Mesodermal cell (in vitro differentiated cells): ENCODE results near the gene CCR9.

ENCODE experiments used
- H3K27ac ChIP-seq: 2 replicates; pipeline ENCODE4 v1.7.0; 2013; ENCODE audit warnings: mild to moderate bottlenecking, low read depth, low read length, moderate library complexity; ENCODE audit not compliant: severe bottlenecking
- H3K36me3 ChIP-seq: 2 replicates; pipeline ENCODE4 v1.7.1; 2013; ENCODE audit warnings: mild to moderate bottlenecking, low read length, moderate library complexity; ENCODE audit not compliant: control insufficient read depth, insufficient read depth
- H3K4me1 ChIP-seq: one replicate; pipeline ENCODE4 v1.7.1; 2013; ENCODE audit warnings: mild to moderate bottlenecking, low read length; ENCODE audit not compliant: insufficient read depth, control insufficient read depth, poor library complexity, severe bottlenecking
- H3K4me3 ChIP-seq: 2 replicates; pipeline ENCODE4 v1.7.0; 2013; ENCODE audit warnings: low read length, control low read depth, mild to moderate bottlenecking; ENCODE audit not compliant: insufficient read depth, poor library complexity, severe bottlenecking; ENCODE audit errors: extremely low read depth
- H3K9me3 ChIP-seq: 2 replicates; pipeline ENCODE4 v1.7.1; 2013; ENCODE audit warnings: mild to moderate bottlenecking, low read length, moderate library complexity; ENCODE audit not compliant: control insufficient read depth
- WGBS, 2 experiments: methylation state at CpG; one replicate each; pipeline ENCODE4 v1.1.5; 2013; ENCODE audit warnings: missing lambda C conversion rate in 2 of 2; ENCODE audit not compliant: insufficient coverage in 2 of 2; 5-methylcytosine and 5-hydroxymethylcytosine counted together

The CCR9 gene

GRCh38 chr3:45922039-45922326 is 35.6 kb downstream of the CCR9 start:
- Histone ChIP-seq H3K4me3 (no peak overlapping the region), H3K27ac (no peak overlapping the region), H3K36me3 (peaks cover 11% of the 10 kb centered on the region), H3K4me1 (no peaks in the 10 kb centered on the region), H3K9me3 (no peaks in the 10 kb centered on the region)
- 80 to 100% methylated on average over 2 to 3 of the region's 3 CpGs for WGBS, 2 experiments

DNA sequence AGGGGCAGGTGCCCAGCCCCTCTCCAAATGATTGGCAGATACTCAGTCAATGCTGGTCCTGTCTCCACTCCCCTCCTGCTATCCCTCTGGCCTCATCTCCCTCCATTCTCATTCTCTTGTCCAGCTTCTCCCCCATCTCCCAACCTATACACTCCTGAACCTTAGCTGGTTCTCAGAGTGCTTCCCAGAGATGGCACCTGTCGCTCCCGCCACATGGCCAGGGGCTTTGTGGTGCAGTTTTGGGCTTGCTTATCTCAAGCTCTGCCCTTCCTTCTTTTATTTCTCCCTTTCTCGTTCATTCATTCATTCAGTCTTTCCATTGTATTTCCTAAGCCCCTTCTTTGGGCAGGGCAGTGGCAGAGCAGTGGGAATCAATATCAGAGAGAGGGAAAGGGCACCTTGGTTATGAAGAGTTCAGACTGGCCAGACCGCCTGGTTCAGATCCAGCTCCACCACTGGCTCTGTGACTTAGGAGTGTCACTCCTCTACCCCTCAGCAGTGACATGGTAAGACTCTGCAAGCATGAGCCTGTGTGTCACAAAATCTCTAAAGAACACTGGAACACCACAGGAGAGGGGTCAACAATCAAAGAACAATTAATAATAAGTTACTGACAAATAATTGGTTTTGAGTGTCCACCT is 36.7 kb downstream of the CCR9 start:
- peaks cover 19% of the 10 kb centered on the region for H3K36me3 ChIP-seq
- H3K27ac ChIP-seq = no peak overlapping the region
- H3K9me3 ChIP-seq = no peaks in the 10 kb centered on the region
- 92% methylated on average over 2 of the region's 4 CpGs; no CpG with 5 or more reads in 1 of the 2 experiments for WGBS, 2 experiments
- no peaks in the 10 kb centered on the region for H3K4me1 ChIP-seq
- no peak overlapping the region for H3K4me3 ChIP-seq

GRCh38 chr3:45923755-45924154 is 37.4 kb downstream of the CCR9 start:
- Histone ChIP-seq H3K4me3 (no peak overlapping the region), H3K4me1 (no peaks in the 10 kb centered on the region), H3K27ac (no peak overlapping the region), H3K36me3 (peaks cover 25% of the 10 kb centered on the region), H3K9me3 (no peaks in the 10 kb centered on the region)
- WGBS, 2 experiments = 73 to 76% methylated on average over 3 of the region's 3 CpGs

- no peaks in the 10 kb centered on the region for H3K4me1 ChIP-seq
- no peak overlapping the region for H3K27ac ChIP-seq
- no peaks in the 10 kb centered on the region for H3K9me3 ChIP-seq
- peaks cover 51% of the 10 kb centered on the region for H3K36me3 ChIP-seq
- 100% methylated on average over 1 of the region's 2 CpGs for WGBS, 2 experiments
- no peak overlapping the region for H3K4me3 ChIP-seq
These were observed 41.5 kb downstream of the CCR9 start for GRCh38 chr3:45927881-45928280.

DNA sequence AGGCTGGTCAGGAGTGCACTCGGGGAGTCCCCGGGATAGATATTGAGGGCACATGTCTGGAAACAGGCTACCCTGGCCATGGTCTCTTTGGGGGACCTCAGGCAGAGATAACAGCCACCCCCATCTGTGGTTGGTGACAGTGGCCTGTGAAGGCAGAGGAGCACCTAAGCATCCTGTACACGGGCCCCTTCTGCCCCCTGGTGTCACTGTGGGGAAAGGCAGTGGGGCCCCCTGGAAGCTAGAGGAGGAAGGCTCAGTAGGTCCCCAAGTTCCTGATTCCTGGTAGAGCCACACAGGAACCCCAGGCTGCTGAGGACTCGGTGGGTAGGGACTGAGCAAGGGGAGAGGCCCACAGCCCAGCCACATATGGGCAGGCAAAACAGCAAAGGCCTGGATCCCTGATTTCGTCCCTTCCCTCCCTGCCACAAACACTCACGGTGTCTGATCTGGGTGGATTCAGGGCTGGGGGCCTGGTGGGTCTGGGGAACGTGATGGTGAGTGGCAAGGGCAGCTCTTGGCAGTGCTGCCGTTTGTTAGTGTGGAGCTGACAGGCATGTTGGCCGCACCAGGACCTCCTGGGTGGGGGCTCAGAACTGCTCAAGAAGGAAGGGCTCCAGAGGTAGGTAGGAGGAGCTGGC is 42.8 kb downstream of the CCR9 start:
- no peak overlapping the region for H3K4me3 ChIP-seq
- H3K9me3 ChIP-seq = no peaks in the 10 kb centered on the region
- 76 to 88% methylated on average over 5 to 8 of the region's 9 CpGs for WGBS, 2 experiments
- no peaks in the 10 kb centered on the region for H3K4me1 ChIP-seq
- peaks cover 49% of the 10 kb centered on the region for H3K36me3 ChIP-seq
- H3K27ac ChIP-seq = no peak overlapping the region

- WGBS, 2 experiments = 88 to 93% methylated on average over 4 to 6 of the region's 6 CpGs
- Histone ChIP-seq H3K27ac (no peak overlapping the region), H3K36me3 (peaks cover 64% of the 10 kb centered on the region), H3K4me3 (no peak overlapping the region), H3K9me3 (no peaks in the 10 kb centered on the region), H3K4me1 (no peaks in the 10 kb centered on the region)
These were observed 45.2 kb downstream of the CCR9 start for GRCh38 chr3:45931496-45931895.

DNA sequence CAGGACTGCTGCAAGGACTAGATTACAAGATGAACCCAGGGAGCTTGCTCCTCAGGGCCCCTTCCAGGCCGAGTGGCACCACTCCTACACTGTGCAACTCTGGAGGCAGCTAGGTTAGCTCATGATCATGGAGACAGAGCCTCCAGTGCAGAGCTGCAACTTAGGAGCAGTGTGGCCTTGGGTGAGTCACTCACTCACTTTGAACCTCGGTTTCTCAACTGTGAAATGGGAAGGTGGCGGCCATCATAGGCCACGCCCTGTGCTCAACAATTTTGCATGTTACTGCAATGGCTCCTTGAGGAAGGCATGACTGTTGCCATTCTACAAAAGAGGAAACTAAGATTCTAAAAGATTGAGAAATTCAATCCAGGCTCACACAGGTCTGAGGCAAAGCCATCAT is 45.8 kb downstream of the CCR9 start:
- Histone ChIP-seq H3K4me1 (no peaks in the 10 kb centered on the region), H3K36me3 (peaks cover 64% of the 10 kb centered on the region), H3K27ac (no peak overlapping the region), H3K4me3 (no peak overlapping the region), H3K9me3 (no peaks in the 10 kb centered on the region)
- WGBS, 2 experiments = 83 to 95% methylated on average over 3 to 4 of the region's 4 CpGs

- 100% methylated on average over 1 of the region's 4 CpGs; no CpG with 5 or more reads in 1 of the 2 experiments for WGBS, 2 experiments
- Histone ChIP-seq H3K27ac (peak overlapping the region; percentile 6), H3K4me1 (no peaks in the 10 kb centered on the region), H3K9me3 (no peaks in the 10 kb centered on the region), H3K36me3 (peaks cover 51% of the 10 kb centered on the region), H3K4me3 (no peak overlapping the region)
These were observed 47.2 kb downstream of the CCR9 start for GRCh38 chr3:45933591-45933990.

GRCh38 chr3:45936261-45936660 is 49.9 kb downstream of the CCR9 start:
- Histone ChIP-seq H3K27ac (no peak overlapping the region), H3K4me3 (no peak overlapping the region), H3K4me1 (peaks cover 5% of the 10 kb centered on the region), H3K9me3 (no peaks in the 10 kb centered on the region), H3K36me3 (peaks cover 31% of the 10 kb centered on the region)
- WGBS, 2 experiments = 81 to 89% methylated on average over 7 to 8 of the region's 9 CpGs

DNA sequence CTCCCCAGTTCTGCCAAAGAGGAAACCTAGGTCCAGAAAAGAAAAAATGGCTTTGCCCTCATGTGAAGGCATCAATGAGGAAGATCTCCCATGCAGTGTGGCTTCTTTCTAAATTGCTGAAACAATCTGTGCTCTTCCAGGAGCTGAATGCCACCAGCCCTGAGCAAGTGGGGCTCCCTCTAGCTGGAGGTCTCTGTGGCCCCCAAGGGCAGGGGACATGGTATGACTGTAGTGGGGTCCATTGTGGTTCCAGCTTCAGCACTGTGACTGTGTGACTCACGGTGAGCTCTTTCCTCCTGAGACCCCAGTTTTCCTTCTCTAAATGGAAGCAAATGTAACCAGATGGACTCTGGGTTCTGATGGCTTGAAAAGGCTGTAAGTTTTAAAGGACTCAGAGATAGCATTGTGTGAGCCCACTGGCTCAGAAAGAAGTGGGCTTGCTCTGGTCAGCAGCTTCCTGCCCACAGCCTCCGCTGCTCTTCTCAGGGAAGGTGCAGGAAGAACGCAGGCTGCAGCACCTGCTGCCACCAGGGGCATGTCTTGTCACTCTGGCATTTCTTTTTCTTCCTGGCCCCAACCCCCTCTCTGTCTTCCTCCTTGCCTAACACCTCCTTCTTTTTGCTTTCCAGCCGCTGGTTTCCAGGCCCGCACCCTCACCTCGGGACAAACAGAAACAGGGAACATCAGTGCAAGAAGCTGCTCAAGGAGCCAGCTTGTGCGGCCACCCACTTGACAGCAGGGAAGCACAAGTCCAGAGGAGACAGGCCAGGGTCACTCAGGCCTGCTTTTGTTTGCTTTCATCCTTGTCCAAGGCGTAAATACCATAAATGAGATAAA is 51.1 kb downstream of the CCR9 start:
- H3K4me3 ChIP-seq = no peak overlapping the region
- no peak overlapping the region for H3K27ac ChIP-seq
- H3K36me3 ChIP-seq = peaks cover 21% of the 10 kb centered on the region
- 86 to 95% methylated on average over 4 to 7 of the region's 8 CpGs for WGBS, 2 experiments
- no peaks in the 10 kb centered on the region for H3K9me3 ChIP-seq
- peaks cover 5% of the 10 kb centered on the region for H3K4me1 ChIP-seq

GRCh38 chr3:45938043-45938435 is 51.7 kb downstream of the CCR9 start:
- Histone ChIP-seq H3K36me3 (peaks cover 19% of the 10 kb centered on the region), H3K27ac (no peak overlapping the region), H3K4me1 (peaks cover 5% of the 10 kb centered on the region), H3K9me3 (no peaks in the 10 kb centered on the region), H3K4me3 (no peak overlapping the region)
- WGBS, 2 experiments = 75 to 100% methylated on average over 3 to 4 of the region's 4 CpGs
